WTC11 (cell line): ENCODE data around the gene SRRM3. TPM values are rescaled to one million over a fixed set of nuclear protein-coding genes. Genes with fewer than 3 reads are reported as not detected.

Experiments used
- CREB1 ChIP-seq: sonication (generic); formaldehyde crosslinking; IDR thresholded peaks from 2 replicates; pipeline ENCODE4 v1.8.0; 2023; ENCODE audit warnings: mild to moderate bottlenecking, missing genetic modification reagents
- ELF4 ChIP-seq: sonication (generic); formaldehyde crosslinking; IDR thresholded peaks from 2 replicates; pipeline ENCODE4 v1.8.1; 2022; ENCODE audit warnings: low read depth, mild to moderate bottlenecking, moderate library complexity, missing genetic modification reagents
- ETV6 ChIP-seq: sonication (generic); formaldehyde crosslinking; IDR thresholded peaks from 2 replicates; pipeline ENCODE4 v1.8.1; 2022; ENCODE audit warnings: mild to moderate bottlenecking, missing genetic modification reagents
- FOXJ3 ChIP-seq: sonication (generic); formaldehyde crosslinking; IDR thresholded peaks from 2 replicates; pipeline ENCODE4 v1.9.0; 2021; ENCODE audit warnings: missing genetic modification reagents, mild to moderate bottlenecking, borderline replicate concordance
- FOXP1 ChIP-seq: sonication (generic); formaldehyde crosslinking; IDR thresholded peaks from 2 replicates; pipeline ENCODE4 v1.8.0; 2022; ENCODE audit warnings: missing genetic modification reagents, mild to moderate bottlenecking, moderate library complexity, borderline replicate concordance
- HMGA2 ChIP-seq: fragments of 250-450 bp; sonication (Bioruptor Pico); IDR thresholded peaks from 2 replicates; pipeline ENCODE4 v1.4.0; 2021; ENCODE audit warnings: mild to moderate bottlenecking, moderate library complexity
- IRF2 ChIP-seq: sonication (generic); formaldehyde crosslinking; IDR thresholded peaks from 2 replicates; pipeline ENCODE4 v1.8.0; 2022; ENCODE audit warnings: low read depth, missing genetic modification reagents, borderline replicate concordance
- JAZF1 ChIP-seq: fragments of 250-450 bp; sonication (Bioruptor Pico); IDR thresholded peaks from 2 replicates; pipeline ENCODE4 v1.9.0; 2021; ENCODE audit warnings: moderate library complexity, mild to moderate bottlenecking, inconsistent platforms
- MXD4 ChIP-seq: fragments of 250-450 bp; sonication (Bioruptor Pico); IDR thresholded peaks from 2 replicates; pipeline ENCODE4 v1.8.0; 2021; ENCODE audit warnings: mild to moderate bottlenecking, moderate library complexity, borderline replicate concordance
- NFE2L1 ChIP-seq: sonication (generic); formaldehyde crosslinking; IDR thresholded peaks from 2 replicates; pipeline ENCODE4 v1.8.1; 2023; ENCODE audit warnings: missing genetic modification reagents
- NR1H2 ChIP-seq: sonication (generic); formaldehyde crosslinking; IDR thresholded peaks from 2 replicates; pipeline ENCODE4 v1.9.0; 2021; ENCODE audit warnings: mild to moderate bottlenecking, moderate library complexity, missing genetic modification reagents
- PREB ChIP-seq: sonication (generic); formaldehyde crosslinking; IDR thresholded peaks from 2 replicates; pipeline ENCODE4 v1.8.1; 2022; ENCODE audit warnings: mild to moderate bottlenecking, missing genetic modification reagents, moderate library complexity, borderline replicate concordance
- PRRX2 ChIP-seq: fragments of 250-450 bp; sonication (Bioruptor Pico); IDR thresholded peaks from 2 replicates; pipeline ENCODE4 v1.8.0; 2021; ENCODE audit warnings: mild to moderate bottlenecking
- RELA ChIP-seq: sonication (generic); formaldehyde crosslinking; IDR thresholded peaks from 2 replicates; pipeline ENCODE4 v1.8.1; 2022; ENCODE audit warnings: missing genetic modification reagents, mild to moderate bottlenecking, borderline replicate concordance
- RORB ChIP-seq: fragments of 250-450 bp; sonication (Bioruptor Pico); IDR thresholded peaks from 2 replicates; pipeline ENCODE4 v1.9.0; 2021; ENCODE audit warnings: mild to moderate bottlenecking
- SP1 ChIP-seq: sonication (generic); formaldehyde crosslinking; conservative IDR thresholded peaks from 2 replicates; pipeline ENCODE4 v1.8.1; 2022; ENCODE audit warnings: missing genetic modification reagents
- TCF7 ChIP-seq: sonication (generic); formaldehyde crosslinking; IDR thresholded peaks from 2 replicates; pipeline ENCODE4 v1.8.0; 2022; ENCODE audit warnings: mild to moderate bottlenecking, low read depth, missing genetic modification reagents, moderate library complexity
- TEAD1 ChIP-seq: sonication (generic); formaldehyde crosslinking; IDR thresholded peaks from 2 replicates; pipeline ENCODE4 v1.8.0; 2022; ENCODE audit warnings: mild to moderate bottlenecking, missing genetic modification reagents
- TP53 ChIP-seq: sonication (generic); formaldehyde crosslinking; IDR thresholded peaks from 2 replicates; pipeline ENCODE4 v1.8.1; 2023; ENCODE audit warnings: mild to moderate bottlenecking, missing genetic modification reagents
- ZBTB21 ChIP-seq: sonication (generic); formaldehyde crosslinking; IDR thresholded peaks from 2 replicates; pipeline ENCODE4 v1.8.1; 2023; ENCODE audit warnings: mild to moderate bottlenecking, missing genetic modification reagents, borderline replicate concordance
- ZNF121 ChIP-seq: sonication (generic); formaldehyde crosslinking; IDR thresholded peaks from 2 replicates; pipeline ENCODE4 v1.8.0; 2023; ENCODE audit warnings: missing genetic modification reagents
- ZNF232 ChIP-seq: sonication (generic); formaldehyde crosslinking; IDR thresholded peaks from 2 replicates; pipeline ENCODE4 v1.8.0; 2022; ENCODE audit warnings: mild to moderate bottlenecking, missing genetic modification reagents
- ZNF317 ChIP-seq: sonication (generic); formaldehyde crosslinking; IDR thresholded peaks from 2 replicates; pipeline ENCODE4 v1.8.1; 2023; ENCODE audit warnings: low read depth, mild to moderate bottlenecking, moderate library complexity, missing genetic modification reagents, borderline replicate concordance
- ZNF396 ChIP-seq: fragments of 250-450 bp; sonication (Bioruptor Pico); IDR thresholded peaks from 2 replicates; pipeline ENCODE4 v1.8.0; 2021; ENCODE audit warnings: mild to moderate bottlenecking, moderate library complexity, borderline replicate concordance
- ZNF425 ChIP-seq: fragments of 250-450 bp; sonication (Bioruptor Pico); conservative IDR thresholded peaks from 2 replicates; pipeline ENCODE4 v1.9.0; 2021; ENCODE audit warnings: mild to moderate bottlenecking
- ZNF512 ChIP-seq: sonication (generic); formaldehyde crosslinking; IDR thresholded peaks from 2 replicates; pipeline ENCODE4 v1.8.1; 2022; ENCODE audit warnings: missing genetic modification reagents, borderline replicate concordance
- total RNA-seq: library from RNA; stranded (reverse); gene quantifications from 3 replicates; pipeline ENCODE4 v1.2.3, GENCODE V29; 2021
- TF ChIP-seq, protein P1 (sequence below): sonication (generic); formaldehyde crosslinking; IDR thresholded peaks from 2 replicates; pipeline ENCODE4 v1.8.0; 2022; ENCODE audit warnings: mild to moderate bottlenecking, missing genetic modification reagents
- TF ChIP-seq, protein P2 (sequence below): sonication (generic); formaldehyde crosslinking; IDR thresholded peaks from 2 replicates; pipeline ENCODE4 v1.8.1; 2023; ENCODE audit warnings: mild to moderate bottlenecking, missing genetic modification reagents, moderate library complexity
- TF ChIP-seq, protein P3 (sequence below): fragments of 250-450 bp; sonication (Bioruptor Pico); IDR thresholded peaks from 2 replicates; pipeline ENCODE4 v1.9.0; 2021; ENCODE audit warnings: moderate library complexity, mild to moderate bottlenecking, inconsistent platforms, borderline replicate concordance
- TF ChIP-seq, protein P4 (sequence below): sonication (generic); formaldehyde crosslinking; IDR thresholded peaks from 2 replicates; pipeline ENCODE4 v1.8.0; 2022; ENCODE audit warnings: missing genetic modification reagents

Gene SRRM3
- total RNA-seq, 1 experiment from 2014 or later = 17.7 TPM

- TF ChIP-seq IRF2 (CRISPR knock-in tag) = no peak
- no peak for TF ChIP-seq TCF7 (CRISPR knock-in tag)
- TF ChIP-seq, protein P1, sequence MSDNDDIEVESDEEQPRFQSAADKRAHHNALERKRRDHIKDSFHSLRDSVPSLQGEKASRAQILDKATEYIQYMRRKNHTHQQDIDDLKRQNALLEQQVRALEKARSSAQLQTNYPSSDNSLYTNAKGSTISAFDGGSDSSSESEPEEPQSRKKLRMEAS (CRISPR knock-in tag) = peak; percentile 57; the same call in 1 of the 2 replicates
- TF ChIP-seq NFE2L1 = no peak
- TF ChIP-seq FOXP1 (CRISPR knock-in tag) = peak; percentile 78; the same call in 1 of the 2 replicates
- TF ChIP-seq RELA = no peak
- 0 out of 2 replicates have a peak, but pooled peaks have one; percentile 39 for TF ChIP-seq TP53 (CRISPR knock-in tag)
- peak; percentile 39; the same call in 1 of the 2 replicates for TF ChIP-seq SP1 (CRISPR knock-in tag)
- no peak for TF ChIP-seq ZNF121 (CRISPR knock-in tag)
- no peak for TF ChIP-seq MXD4
- TF ChIP-seq RORB = no peak
- TF ChIP-seq, protein P2, sequence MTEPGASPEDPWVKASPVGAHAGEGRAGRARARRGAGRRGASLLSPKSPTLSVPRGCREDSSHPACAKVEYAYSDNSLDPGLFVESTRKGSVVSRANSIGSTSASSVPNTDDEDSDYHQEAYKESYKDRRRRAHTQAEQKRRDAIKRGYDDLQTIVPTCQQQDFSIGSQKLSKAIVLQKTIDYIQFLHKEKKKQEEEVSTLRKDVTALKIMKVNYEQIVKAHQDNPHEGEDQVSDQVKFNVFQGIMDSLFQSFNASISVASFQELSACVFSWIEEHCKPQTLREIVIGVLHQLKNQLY (CRISPR knock-in tag) = no peak
- TF ChIP-seq PRRX2 = no peak
- TF ChIP-seq ZNF317 (CRISPR knock-in tag) = no peak
- no peak for TF ChIP-seq ELF4 (CRISPR knock-in tag)
- TF ChIP-seq, protein P3, sequence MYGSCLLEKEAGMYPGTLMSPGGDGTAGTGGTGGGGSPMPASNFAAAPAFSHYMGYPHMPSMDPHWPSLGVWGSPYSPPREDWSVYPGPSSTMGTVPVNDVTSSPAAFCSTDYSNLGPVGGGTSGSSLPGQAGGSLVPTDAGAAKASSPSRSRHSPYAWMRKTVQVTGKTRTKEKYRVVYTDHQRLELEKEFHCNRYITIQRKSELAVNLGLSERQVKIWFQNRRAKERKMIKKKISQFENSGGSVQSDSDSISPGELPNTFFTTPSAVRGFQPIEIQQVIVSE (CRISPR knock-in tag) = no peak
- no peak for TF ChIP-seq ETV6
- TF ChIP-seq NR1H2 (CRISPR knock-in tag) = no peak
- no peak for TF ChIP-seq ZNF232
- no peak for TF ChIP-seq HMGA2 (CRISPR knock-in tag)
- no peak for TF ChIP-seq PREB (CRISPR knock-in tag)
- no peak for TF ChIP-seq JAZF1 (CRISPR knock-in tag)
- no peak for TF ChIP-seq ZNF396
- TF ChIP-seq, protein P4, sequence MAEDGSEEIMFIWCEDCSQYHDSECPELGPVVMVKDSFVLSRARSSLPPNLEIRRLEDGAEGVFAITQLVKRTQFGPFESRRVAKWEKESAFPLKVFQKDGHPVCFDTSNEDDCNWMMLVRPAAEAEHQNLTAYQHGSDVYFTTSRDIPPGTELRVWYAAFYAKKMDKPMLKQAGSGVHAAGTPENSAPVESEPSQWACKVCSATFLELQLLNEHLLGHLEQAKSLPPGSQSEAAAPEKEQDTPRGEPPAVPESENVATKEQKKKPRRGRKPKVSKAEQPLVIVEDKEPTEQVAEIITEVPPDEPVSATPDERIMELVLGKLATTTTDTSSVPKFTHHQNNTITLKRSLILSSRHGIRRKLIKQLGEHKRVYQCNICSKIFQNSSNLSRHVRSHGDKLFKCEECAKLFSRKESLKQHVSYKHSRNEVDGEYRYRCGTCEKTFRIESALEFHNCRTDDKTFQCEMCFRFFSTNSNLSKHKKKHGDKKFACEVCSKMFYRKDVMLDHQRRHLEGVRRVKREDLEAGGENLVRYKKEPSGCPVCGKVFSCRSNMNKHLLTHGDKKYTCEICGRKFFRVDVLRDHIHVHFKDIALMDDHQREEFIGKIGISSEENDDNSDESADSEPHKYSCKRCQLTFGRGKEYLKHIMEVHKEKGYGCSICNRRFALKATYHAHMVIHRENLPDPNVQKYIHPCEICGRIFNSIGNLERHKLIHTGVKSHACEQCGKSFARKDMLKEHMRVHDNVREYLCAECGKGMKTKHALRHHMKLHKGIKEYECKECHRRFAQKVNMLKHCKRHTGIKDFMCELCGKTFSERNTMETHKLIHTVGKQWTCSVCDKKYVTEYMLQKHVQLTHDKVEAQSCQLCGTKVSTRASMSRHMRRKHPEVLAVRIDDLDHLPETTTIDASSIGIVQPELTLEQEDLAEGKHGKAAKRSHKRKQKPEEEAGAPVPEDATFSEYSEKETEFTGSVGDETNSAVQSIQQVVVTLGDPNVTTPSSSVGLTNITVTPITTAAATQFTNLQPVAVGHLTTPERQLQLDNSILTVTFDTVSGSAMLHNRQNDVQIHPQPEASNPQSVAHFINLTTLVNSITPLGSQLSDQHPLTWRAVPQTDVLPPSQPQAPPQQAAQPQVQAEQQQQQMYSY (CRISPR knock-in tag) = no peak
- no peak for TF ChIP-seq CREB1
- TF ChIP-seq ZNF512 (CRISPR knock-in tag) = no peak
- TF ChIP-seq FOXJ3 (CRISPR knock-in tag) = no peak
- 0 out of 2 replicates have a peak, but pooled peaks have one; percentile 13 for TF ChIP-seq TEAD1 (CRISPR knock-in tag)
- no peak for TF ChIP-seq ZNF425 (CRISPR knock-in tag)
- no peak for TF ChIP-seq ZBTB21 (CRISPR knock-in tag)
Observed at GRCh38 chr7:76267107-76267893, 65.6 kb downstream of the SRRM3 start (continued).
